ENCODE measurements around the gene BCL2L12.

Gene BCL2L12

GRCh38 chr19:49656456-49657109 is 9.2 kb upstream of the BCL2L12 start:
- TF ChIP-seq, protein P1, sequence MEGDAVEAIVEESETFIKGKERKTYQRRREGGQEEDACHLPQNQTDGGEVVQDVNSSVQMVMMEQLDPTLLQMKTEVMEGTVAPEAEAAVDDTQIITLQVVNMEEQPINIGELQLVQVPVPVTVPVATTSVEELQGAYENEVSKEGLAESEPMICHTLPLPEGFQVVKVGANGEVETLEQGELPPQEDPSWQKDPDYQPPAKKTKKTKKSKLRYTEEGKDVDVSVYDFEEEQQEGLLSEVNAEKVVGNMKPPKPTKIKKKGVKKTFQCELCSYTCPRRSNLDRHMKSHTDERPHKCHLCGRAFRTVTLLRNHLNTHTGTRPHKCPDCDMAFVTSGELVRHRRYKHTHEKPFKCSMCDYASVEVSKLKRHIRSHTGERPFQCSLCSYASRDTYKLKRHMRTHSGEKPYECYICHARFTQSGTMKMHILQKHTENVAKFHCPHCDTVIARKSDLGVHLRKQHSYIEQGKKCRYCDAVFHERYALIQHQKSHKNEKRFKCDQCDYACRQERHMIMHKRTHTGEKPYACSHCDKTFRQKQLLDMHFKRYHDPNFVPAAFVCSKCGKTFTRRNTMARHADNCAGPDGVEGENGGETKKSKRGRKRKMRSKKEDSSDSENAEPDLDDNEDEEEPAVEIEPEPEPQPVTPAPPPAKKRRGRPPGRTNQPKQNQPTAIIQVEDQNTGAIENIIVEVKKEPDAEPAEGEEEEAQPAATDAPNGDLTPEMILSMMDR (IDR thresholded peaks at IDR 0.05) = no peak

DNA sequence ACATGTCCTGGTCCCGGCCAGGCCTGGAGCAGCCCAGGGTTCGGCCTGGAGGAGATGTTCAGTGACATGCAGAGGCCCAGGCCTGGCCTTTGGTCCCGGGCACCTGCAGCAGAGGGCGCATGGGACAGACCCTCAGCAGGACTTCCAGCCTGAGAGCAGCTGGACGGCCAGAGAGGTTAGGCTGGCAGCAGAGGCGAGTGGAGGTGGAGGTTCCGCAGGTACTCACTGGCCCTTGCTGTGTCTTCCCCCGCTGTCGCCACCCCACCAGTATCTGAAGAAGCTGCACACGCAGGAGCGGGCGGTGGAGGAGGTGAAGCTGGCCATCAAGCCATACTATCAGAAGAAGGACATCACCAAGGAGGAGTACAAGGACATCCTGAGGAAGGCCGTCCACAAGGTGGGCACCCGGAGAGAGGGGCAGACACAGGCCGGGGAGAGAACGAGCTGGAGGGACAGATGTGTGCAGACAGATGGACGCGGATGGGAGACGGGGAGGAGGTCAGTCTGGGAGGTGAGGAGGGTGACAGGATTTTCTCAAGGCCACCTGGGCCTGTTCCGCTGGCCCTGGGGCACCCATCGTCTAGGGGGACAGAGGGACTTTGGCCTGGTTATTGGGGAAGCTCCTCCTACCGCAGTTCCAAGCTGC is 8.1 kb upstream of the BCL2L12 start:
- TF ChIP-seq, protein P1 (IDR thresholded peaks at IDR 0.05) = no peak

DNA sequence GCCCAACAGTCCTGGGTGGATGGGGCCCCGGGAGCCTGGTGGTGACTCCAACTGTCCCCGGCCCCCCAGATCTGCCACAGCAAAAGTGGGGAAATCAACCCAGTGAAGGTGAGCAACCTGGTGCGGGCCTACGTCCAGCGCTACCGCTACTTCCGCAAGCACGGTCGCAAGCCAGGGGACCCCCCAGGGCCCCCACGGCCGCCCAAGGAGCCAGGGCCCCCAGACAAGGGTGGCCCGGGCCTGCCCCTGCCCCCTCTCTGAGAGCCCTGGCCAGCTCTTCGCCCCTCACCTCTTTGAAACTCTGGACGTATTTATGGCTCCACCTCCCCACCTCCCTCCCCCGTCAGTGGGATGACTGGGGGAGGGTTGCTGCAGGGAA is 7.6 kb upstream of the BCL2L12 start:
- TF ChIP-seq, protein P1 (IDR thresholded peaks at IDR 0.05) = no peak

- TF ChIP-seq, protein P1 (IDR thresholded peaks at IDR 0.05) = no peak
Measured at GRCh38 chr19:49658566-49659442, 6.9 kb upstream of the BCL2L12 start.

DNA sequence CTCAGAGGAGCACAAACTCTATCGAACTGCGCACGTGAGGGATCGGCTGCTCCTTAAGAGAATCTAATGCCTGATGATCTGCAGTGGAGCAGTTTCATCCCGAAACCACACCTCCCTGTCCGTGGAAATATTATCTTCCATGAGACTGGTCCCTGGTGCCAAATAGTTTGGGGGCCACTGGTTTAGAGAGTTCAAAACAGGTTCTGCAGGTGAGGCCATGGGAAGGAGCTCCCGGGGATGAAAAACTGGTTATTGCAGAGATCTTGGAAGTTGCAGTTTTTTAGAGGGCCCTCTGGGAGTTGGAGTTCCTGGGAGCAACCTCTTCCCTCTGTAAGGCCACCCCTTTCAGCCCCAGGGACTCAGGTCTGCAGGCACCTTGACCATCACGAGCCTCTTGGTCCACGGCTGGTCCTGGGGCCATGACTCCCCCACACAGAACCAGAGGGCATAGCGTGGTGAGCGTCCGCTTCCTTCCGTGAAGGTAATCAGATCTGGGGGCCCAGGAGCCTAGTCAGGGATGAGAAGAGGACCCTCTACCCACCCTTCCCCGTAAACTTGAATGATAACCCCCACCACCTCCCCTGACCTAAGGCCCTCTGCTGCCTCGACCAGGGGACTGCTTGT is 5.3 kb upstream of the BCL2L12 start:
- TF ChIP-seq, protein P1 (IDR thresholded peaks at IDR 0.05) = no peak

- TF ChIP-seq, protein P1 (IDR thresholded peaks at IDR 0.05) = no peak
Measured at GRCh38 chr19:49662011-49662410, 3.7 kb upstream of the BCL2L12 start.

DNA sequence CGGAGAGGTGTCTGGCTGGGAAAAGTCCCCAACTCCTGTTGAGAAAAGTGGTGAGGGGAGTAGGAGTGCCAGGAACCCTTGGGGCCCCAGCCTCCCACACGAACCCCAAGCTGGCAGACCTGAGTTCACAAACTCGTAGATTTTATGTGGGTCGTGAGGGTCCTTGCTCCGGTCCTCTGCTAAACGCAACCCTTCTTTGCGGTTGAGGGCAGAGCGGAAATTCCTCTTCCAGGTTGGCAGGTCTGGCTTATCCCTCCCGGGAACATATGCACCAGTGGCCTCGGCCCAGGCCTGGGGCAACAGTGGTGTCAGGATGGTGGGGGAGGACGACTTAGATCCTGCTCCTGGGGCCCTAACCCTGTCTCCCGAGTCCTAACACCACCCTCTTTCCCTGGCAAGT is 2.5 kb upstream of the BCL2L12 start:
- TF ChIP-seq, protein P1 (IDR thresholded peaks at IDR 0.05) = no peak
